Type B pancreatic cell (in vitro differentiated cells): ENCODE measurements around the gene PYHIN1. TPM values are rescaled to one million over a fixed set of nuclear protein-coding genes. Genes with fewer than 3 reads are reported as not detected.
"Not testable (repeated sequence)": the region's sequence is repeated elsewhere in the genome, so short reads cannot be mapped to it uniquely, and the experiment has no call there.

Source experiments
- DNase-seq: peaks from one replicate; pipeline ENCODE4 v3.0.0; 2021; ENCODE audit warnings: mixed read lengths; ENCODE audit not compliant: unreplicated experiment; ENCODE audit errors: extremely low spot score
- H3K27ac Mint-ChIP-seq: 2 replicates; pipeline ENCODE4 v1.8.0; 2021; ENCODE audit warnings: mild to moderate bottlenecking, mixed read lengths
- H3K27me3 Mint-ChIP-seq: 2 replicates; pipeline ENCODE4 v1.8.0; 2021; ENCODE audit warnings: mixed read lengths
- H3K36me3 Mint-ChIP-seq: 2 replicates; pipeline ENCODE4 v1.8.0; 2021; ENCODE audit warnings: mixed read lengths
- H3K4me1 Mint-ChIP-seq: one replicate; pipeline ENCODE4 v1.8.0; 2021; ENCODE audit warnings: mixed read lengths; ENCODE audit not compliant: unreplicated experiment
- H3K4me3 Mint-ChIP-seq: 2 replicates; pipeline ENCODE4 v1.8.0; 2021; ENCODE audit warnings: mild to moderate bottlenecking, mixed read lengths
- H3K9me3 Mint-ChIP-seq: 2 replicates; pipeline ENCODE4 v1.8.0; 2021; ENCODE audit warnings: mixed read lengths
- total RNA-seq: library from RNA; stranded (reverse); gene quantifications from 2 replicates; pipeline ENCODE4 v1.2.1, GENCODE V29; 2021; ENCODE audit warnings: low replicate concordance
- TF ChIP-seq, protein P1 (sequence below): fragments of 200-600 bp; sonication (generic); conservative IDR thresholded peaks from 2 replicates; pipeline ENCODE4 v1.5.0; 2021; ENCODE audit warnings: antibody characterized with exemption, mild to moderate bottlenecking

PYHIN1 gene
- total RNA-seq, 1 donor from 2014 or later: 1.0 TPM

DNA sequence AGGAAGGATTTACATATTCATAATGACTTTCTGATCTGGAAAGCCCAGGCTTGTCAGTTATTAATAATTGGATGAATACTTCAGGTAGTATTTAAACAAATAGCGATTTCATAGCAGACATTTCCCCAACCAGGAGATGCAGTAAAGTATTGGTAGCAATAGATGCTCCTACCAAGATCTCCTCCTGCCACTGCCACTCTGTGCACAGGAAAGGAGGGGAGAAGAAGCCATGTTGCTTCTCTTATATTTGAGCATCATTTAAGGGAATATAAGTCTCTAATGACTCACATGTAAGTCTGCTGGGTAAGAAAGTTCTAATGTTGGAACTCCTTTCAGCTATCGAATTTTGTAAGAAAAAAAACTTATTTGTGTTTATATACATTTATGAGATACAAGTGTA lies 77.9 kb downstream of the PYHIN1 start:
- Mint-ChIP-seq H3K27ac (peak overlapping the region; percentile 87), H3K9me3 (no peaks in the 10 kb centered on the region), H3K4me3 (peak overlapping the region; percentile 84), H3K36me3 (peaks cover 6% of the 10 kb centered on the region), H3K27me3 (peaks cover 15% of the 10 kb centered on the region), H3K4me1 (peaks cover 20% of the 10 kb centered on the region)
- DNase-seq: no peak
- TF ChIP-seq, protein P1, sequence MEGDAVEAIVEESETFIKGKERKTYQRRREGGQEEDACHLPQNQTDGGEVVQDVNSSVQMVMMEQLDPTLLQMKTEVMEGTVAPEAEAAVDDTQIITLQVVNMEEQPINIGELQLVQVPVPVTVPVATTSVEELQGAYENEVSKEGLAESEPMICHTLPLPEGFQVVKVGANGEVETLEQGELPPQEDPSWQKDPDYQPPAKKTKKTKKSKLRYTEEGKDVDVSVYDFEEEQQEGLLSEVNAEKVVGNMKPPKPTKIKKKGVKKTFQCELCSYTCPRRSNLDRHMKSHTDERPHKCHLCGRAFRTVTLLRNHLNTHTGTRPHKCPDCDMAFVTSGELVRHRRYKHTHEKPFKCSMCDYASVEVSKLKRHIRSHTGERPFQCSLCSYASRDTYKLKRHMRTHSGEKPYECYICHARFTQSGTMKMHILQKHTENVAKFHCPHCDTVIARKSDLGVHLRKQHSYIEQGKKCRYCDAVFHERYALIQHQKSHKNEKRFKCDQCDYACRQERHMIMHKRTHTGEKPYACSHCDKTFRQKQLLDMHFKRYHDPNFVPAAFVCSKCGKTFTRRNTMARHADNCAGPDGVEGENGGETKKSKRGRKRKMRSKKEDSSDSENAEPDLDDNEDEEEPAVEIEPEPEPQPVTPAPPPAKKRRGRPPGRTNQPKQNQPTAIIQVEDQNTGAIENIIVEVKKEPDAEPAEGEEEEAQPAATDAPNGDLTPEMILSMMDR: no peak

DNA sequence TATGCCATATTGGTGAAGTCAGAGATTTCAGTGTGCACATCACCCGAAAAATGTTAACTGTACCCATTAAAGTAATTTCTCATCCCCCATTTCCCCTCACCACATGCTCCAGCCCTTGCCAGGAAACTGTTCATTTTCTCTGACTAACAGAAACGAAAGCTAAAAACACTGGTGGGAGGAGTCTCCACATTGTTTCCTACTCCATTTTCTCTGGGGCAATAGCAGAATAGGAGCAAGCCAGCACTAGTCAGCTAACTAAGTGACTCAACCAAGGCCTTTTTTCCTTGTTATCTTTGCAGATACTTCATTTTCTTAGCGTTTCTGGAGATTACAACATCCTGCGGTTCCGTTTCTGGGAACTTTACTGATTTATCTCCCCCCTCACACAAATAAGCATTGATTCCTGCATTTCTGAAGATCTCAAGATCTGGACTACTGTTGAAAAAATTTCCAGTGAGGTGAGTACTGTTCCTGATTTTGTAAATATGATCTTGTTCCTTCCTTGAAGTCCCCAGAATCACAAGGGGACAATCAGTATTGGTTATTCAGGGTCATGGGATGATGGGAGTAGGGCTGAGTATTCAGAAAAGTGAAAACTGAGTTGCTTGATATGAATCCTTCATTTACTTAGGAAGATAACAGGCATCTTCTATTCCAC lies 78.5 kb downstream of the PYHIN1 start, which contains the start of gene IFI16:
Gene IFI16 (plus strand): TSS at position 204 of the 658 bp plus-strand sequence. CDS start 4,774 bp downstream, outside the sequence.
- no peak for DNase-seq
- Mint-ChIP-seq H3K4me3 (peak within 1 kb of the TSS; percentile 84), H3K27me3 (peaks cover 15% of the 10 kb centered on the region), H3K9me3 (no peaks in the 10 kb centered on the region), H3K36me3 (peaks cover 6% of the 10 kb centered on the region), H3K27ac (peak within 1 kb of the TSS; percentile 87), H3K4me1 (peaks cover 20% of the 10 kb centered on the region)
- TF ChIP-seq, protein P1: no peak

DNA sequence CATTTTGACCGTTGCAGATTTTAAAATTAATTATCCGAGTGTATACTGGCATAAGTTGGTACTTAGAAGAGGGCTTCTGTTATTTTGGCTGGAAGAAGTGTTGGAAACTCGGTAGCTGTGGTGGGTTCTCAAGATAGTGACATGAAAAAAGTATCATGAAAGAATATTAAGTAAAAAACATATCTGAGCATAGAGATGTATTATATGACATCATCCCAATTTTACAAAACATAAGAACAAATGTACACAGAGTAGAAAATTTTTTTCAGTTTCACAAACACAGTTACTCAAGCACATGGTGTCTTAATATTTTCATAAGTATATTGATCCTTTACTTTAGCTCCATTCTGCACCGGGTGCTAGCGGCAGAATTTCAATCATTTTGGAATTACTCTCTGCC lies 79.0 kb downstream of the PYHIN1 start:
- Mint-ChIP-seq H3K4me1 (peaks cover 18% of the 10 kb centered on the region), H3K4me3 (peak overlapping the region; percentile 84), H3K27ac (peak overlapping the region; percentile 87)

DNA sequence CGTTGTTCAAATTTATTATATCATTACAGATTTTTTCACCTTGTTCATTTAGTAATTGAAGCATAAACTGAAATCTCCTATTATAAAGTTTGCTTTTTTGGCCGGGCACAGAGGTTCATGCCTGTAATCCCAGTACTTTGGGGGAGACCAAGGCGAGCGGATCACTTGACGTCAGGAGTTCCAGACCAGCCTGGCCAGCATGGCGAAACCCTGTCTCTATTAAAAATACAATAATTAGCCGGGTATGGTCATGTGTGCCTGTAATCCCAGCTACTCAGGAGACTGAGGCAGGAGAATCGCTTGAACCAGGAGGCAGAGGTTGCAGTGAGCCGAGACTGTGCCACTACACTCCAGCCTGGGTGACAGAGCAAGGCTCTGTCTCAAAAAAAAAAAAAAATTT lies 79.6 kb downstream of the PYHIN1 start:
- not testable (repeated sequence) for H3K36me3 Mint-ChIP-seq, H3K9me3 Mint-ChIP-seq, H3K27me3 Mint-ChIP-seq, H3K27ac Mint-ChIP-seq, DNase-seq
- Mint-ChIP-seq H3K4me1 (peaks cover 12% of the 10 kb centered on the region), H3K4me3 (peak overlapping the region; percentile 84)

More for the DNA sequence above, 79.0 kb downstream of the PYHIN1 start:
- DNase-seq: no peak
- H3K27me3 Mint-ChIP-seq: peaks cover 13% of the 10 kb centered on the region
- no peaks in the 10 kb centered on the region for H3K9me3 Mint-ChIP-seq
- peaks cover 6% of the 10 kb centered on the region for H3K36me3 Mint-ChIP-seq
- TF ChIP-seq, protein P1: no peak

DNA sequence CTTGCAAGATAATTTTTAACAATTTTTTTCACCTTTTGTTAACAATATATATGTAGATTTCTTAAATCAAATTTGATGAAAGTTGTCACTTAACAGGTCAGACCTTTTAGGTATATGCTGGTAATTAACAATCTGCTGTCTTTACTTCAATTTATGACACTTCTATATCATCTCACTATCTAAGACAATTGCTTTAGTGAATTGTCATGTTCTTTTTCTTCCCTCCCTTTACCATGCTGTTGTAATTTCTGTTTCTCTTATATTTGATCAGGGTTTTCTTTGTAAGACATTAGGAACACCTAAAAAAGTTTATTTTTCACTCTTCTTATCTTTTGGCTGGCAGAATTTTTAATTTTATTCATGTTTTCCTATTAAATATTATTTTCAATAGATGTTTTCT lies 80.4 kb downstream of the PYHIN1 start:
- no peak overlapping the region for H3K27ac Mint-ChIP-seq
- no peaks in the 10 kb centered on the region for H3K9me3 Mint-ChIP-seq
- no peak for DNase-seq
- peaks cover 7% of the 10 kb centered on the region for H3K4me1 Mint-ChIP-seq
- TF ChIP-seq, protein P1: no peak
- peak overlapping the region; percentile 59 for H3K4me3 Mint-ChIP-seq
- H3K36me3 Mint-ChIP-seq: peaks cover 9% of the 10 kb centered on the region
- H3K27me3 Mint-ChIP-seq: peaks cover 3% of the 10 kb centered on the region

DNA sequence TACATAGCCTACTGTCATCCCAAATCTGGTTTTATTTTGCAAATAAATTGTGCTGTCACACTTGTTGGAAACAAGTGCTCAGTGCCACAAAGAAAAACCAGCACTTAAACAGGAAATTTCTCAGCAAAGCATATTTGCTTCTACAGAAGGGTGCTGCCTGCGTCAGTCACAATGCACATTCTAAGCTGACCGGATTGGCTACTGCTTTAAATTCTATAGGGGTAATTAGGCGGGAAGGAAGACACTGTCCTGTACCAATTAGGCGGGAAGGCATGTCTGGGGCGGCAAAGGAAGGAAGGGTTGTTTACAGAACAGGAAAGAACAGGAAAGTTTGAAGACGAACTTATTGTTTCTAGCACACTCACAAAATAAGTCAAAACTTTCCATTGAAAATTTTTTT lies 81.1 kb downstream of the PYHIN1 start:
- no peak for DNase-seq
- Mint-ChIP-seq H3K9me3 (no peaks in the 10 kb centered on the region), H3K4me1 (peaks cover 7% of the 10 kb centered on the region), H3K36me3 (peaks cover 9% of the 10 kb centered on the region), H3K27ac (no peak overlapping the region), H3K27me3 (peaks cover 4% of the 10 kb centered on the region), H3K4me3 (no peak overlapping the region)
- TF ChIP-seq, protein P1: no peak
